B cell (primary cell): ENCODE measurements around the gene CHST11. TPM values are rescaled to one million over a fixed set of nuclear protein-coding genes. Genes with fewer than 3 reads are reported as not detected.

Experiments
- ATAC-seq: fragments of 200-7000 bp; cut with Tn5 transposase; one replicate; pipeline ENCODE4 v1.10.0; 2021; ENCODE audit warnings: low read depth, mild to moderate bottlenecking, moderate number of reproducible peaks, moderate library complexity
- CTCF ChIA-PET: fragments of 350-600 bp; sonication (Branson Sonifier 250); formaldehyde crosslinking; loops from one replicate; lab custom pipeline; 2021; ENCODE audit warnings: antibody characterized with exemption, inconsistent platforms; lab: Charles Lee
- POLR2A ChIA-PET: fragments of 350-600 bp; sonication (Branson Sonifier 250); formaldehyde crosslinking; loops from one replicate; lab custom pipeline; 2021; ENCODE audit warnings: antibody characterized with exemption; lab: Charles Lee
- DNase-seq: peaks from one replicate; pipeline ENCODE4 v3.0.0; 2013
- H2AFZ ChIP-seq: 2 replicates; pipeline ENCODE4 v1.6.1; 2012; ENCODE audit warnings: mild to moderate bottlenecking, low read depth, low read length; ENCODE audit not compliant: insufficient read depth, poor library complexity, severe bottlenecking
- H3K27ac ChIP-seq, 2 donors: 1 replicate in 1 of 2; 2 replicates in 1 of 2; pipeline ENCODE4 v1.5.1; 2012 to 2013; ENCODE audit warnings: low read length in 2 of 2, mild to moderate bottlenecking in 2 of 2, moderate library complexity in 1 of 2
- H3K27me3 ChIP-seq, 4 experiments: fragments of 200-600 bp in 1 of 4; sonication (generic) in 1 of 4; replicated peaks in 1 of 4; 1 replicate in 2 of 4; 2 replicates in 2 of 4; pipeline versions ENCODE4 v1.6.1 to v1.7.0; 2013 to 2016; ENCODE audit warnings: low read length in 3 of 4, mild to moderate bottlenecking in 2 of 4, mixed read lengths in 1 of 4, moderate library complexity in 1 of 4; ENCODE audit not compliant: insufficient read depth in 4 of 4, control insufficient read depth in 3 of 4; ENCODE audit errors: control extremely low read depth in 1 of 4
- H3K36me3 ChIP-seq, 2 experiments: replicated peaks in 1 of 2; 1 replicate in 1 of 2; 2 replicates in 1 of 2; pipeline versions ENCODE4 v1.6.1 to v1.7.1; 2013; ENCODE audit warnings: low read length in 1 of 2; ENCODE audit not compliant: insufficient read depth in 2 of 2, control insufficient read depth in 1 of 2; ENCODE audit errors: control extremely low read depth in 1 of 2, extremely low read depth in 1 of 2
- H3K4me1 ChIP-seq, 2 donors: fragments of 200-600 bp in 1 of 2; sonication (generic) in 1 of 2; 1 replicate in 1 of 2; 2 replicates in 1 of 2; pipeline versions ENCODE4 v1.5.1 to v1.6.1; 2013 to 2017; ENCODE audit warnings: low read length in 2 of 2; ENCODE audit not compliant: control insufficient read depth in 2 of 2, insufficient read depth in 2 of 2
- H3K4me2 ChIP-seq: replicated peaks from 2 replicates; pipeline ENCODE3; 2012; ENCODE audit warnings: mild to moderate bottlenecking, low read depth, low read length; ENCODE audit not compliant: poor library complexity, severe bottlenecking
- H3K4me3 ChIP-seq, 5 experiments: fragments of 200-600 bp in 1 of 5; sonication (generic) in 1 of 5; 1 replicate in 3 of 5; 2 replicates in 2 of 5; pipeline versions ENCODE4 v1.5.1 to v1.7.0; 2011 to 2016; ENCODE audit warnings: low read length in 4 of 5, mild to moderate bottlenecking in 4 of 5, low read depth in 2 of 5, control low read depth in 1 of 5, moderate library complexity in 1 of 5; ENCODE audit not compliant: insufficient read depth in 1 of 5; ENCODE audit errors: control extremely low read depth in 1 of 5, extremely low read depth in 1 of 5
- H3K79me2 ChIP-seq: fragments of 200-600 bp; sonication (generic); one replicate; pipeline ENCODE4 v1.6.0; 2016; ENCODE audit warnings: low read length; ENCODE audit not compliant: control insufficient read depth, insufficient read depth
- H3K9ac ChIP-seq: fragments of 200-600 bp; sonication (generic); 2 replicates; pipeline ENCODE4 v1.6.1; 2017; ENCODE audit warnings: mild to moderate bottlenecking, low read length, moderate library complexity
- H3K9me3 ChIP-seq, 3 donors: one replicate each; pipeline versions ENCODE4 v1.6.1 to v1.7.1; 2013; ENCODE audit warnings: low read length in 2 of 3; ENCODE audit not compliant: control insufficient read depth in 2 of 3, insufficient read depth in 1 of 3; ENCODE audit errors: control extremely low read depth in 1 of 3
- H4K20me1 ChIP-seq: 2 replicates; pipeline ENCODE4 v1.6.0; 2012; ENCODE audit warnings: mild to moderate bottlenecking, low read length; ENCODE audit not compliant: insufficient read depth, control insufficient read depth, poor library complexity, severe bottlenecking
- H3K27ac Mint-ChIP-seq: one replicate; pipeline ENCODE4 v1.8.0; 2021; ENCODE audit warnings: mixed read lengths
- H3K27me3 Mint-ChIP-seq: one replicate; pipeline ENCODE4 v1.8.0; 2021; ENCODE audit warnings: mixed read lengths
- H3K4me1 Mint-ChIP-seq: one replicate; pipeline ENCODE4 v1.8.0; 2021; ENCODE audit warnings: mixed read lengths
- H3K4me3 Mint-ChIP-seq: one replicate; pipeline ENCODE4 v1.8.0; 2021; ENCODE audit warnings: mixed read lengths
- H3K9me3 Mint-ChIP-seq: one replicate; pipeline ENCODE4 v1.8.0; 2022; ENCODE audit warnings: mixed read lengths; ENCODE audit not compliant: insufficient read depth
- EZH2 ChIP-seq: IDR thresholded peaks from 2 replicates; pipeline ENCODE4 v1.6.1; 2012; ENCODE audit warnings: borderline replicate concordance, low read depth, mild to moderate bottlenecking, moderate library complexity, low read length; ENCODE audit not compliant: insufficient read depth, poor library complexity, severe bottlenecking
- WGBS: methylation state at CpG from one replicate; pipeline ENCODE4 v1.1.5; 2013; ENCODE audit warnings: missing lambda C conversion rate; ENCODE audit not compliant: insufficient coverage; 5-methylcytosine and 5-hydroxymethylcytosine counted together
- intact Hi-C: fragments of 100-400 bp; cut with micrococcal nuclease; formaldehyde crosslinking; loops from one replicate; pipeline ENCODE4 v1.10.0; 2022
- polyA plus RNA-seq: library from polyadenylated mRNA; depleted of rRNA; stranded (reverse); fragments of >200 nt; gene quantifications from 2 replicates; pipeline ENCODE4 v1.2.3, GENCODE V29; 2012
- total RNA-seq, 2 donors: library from RNA; stranded (reverse); fragments of 120-200 nt in 1 of 2; gene quantifications; 1 replicate in 1 of 2; 2 replicates in 1 of 2; pipeline versions ENCODE4 v1.2.3 to v1.2.4, GENCODE V29; 2013 to 2022
- TF ChIP-seq, protein P1 (sequence below): fragments of 200-600 bp; IDR thresholded peaks from one replicate; pipeline ENCODE4 v1.8.0; 2022; ENCODE audit warnings: antibody characterized with exemption, mild to moderate bottlenecking

CHST11 gene
- total and polyA plus RNA-seq, 2 donors (not counting 1 experiment from before 2014, with no cell fraction given) = 46.3 to 152 TPM

DNA sequence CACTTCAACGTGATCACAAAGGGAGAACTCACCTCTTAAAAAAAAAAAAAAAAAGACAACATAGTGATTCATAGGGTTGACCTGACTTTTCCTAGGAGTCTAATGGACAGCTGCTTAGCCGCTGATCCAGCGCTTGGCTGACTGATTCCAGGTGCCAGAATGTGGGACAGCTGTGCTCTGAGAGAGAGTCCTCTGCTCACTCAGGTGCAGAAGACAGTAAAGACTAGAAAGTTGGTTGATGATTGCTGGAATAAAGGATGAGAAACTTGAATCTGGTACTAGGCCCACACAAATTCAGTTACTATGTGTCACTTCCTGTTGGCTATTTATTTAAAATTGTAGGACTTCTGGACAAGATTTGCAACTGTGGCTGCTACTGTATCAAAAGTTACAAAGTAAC, 229.4 kb downstream of the CHST11 start:
- no peaks in the 10 kb centered on the region for H3K9me3 ChIP-seq
- H3K27ac ChIP-seq = no peak overlapping the region
- intact Hi-C loops = loop anchor here (5.0 to 10.0 kb wide), 2 partner anchors 36 to 269 kb away; partner anchors contain the start of gene SLC41A2
- ATAC-seq (no peak), DNase-seq (no peak)
- no peak overlapping the region for H3K9ac ChIP-seq
- no peak overlapping the region for H3K27ac Mint-ChIP-seq
- H3K4me3 ChIP-seq = no peak overlapping the region
- peaks cover 43 to 46% of the 10 kb centered on the region in 2 donors for H3K4me1 ChIP-seq
- H3K9me3 Mint-ChIP-seq = no peaks in the 10 kb centered on the region
- no peak overlapping the region for H3K4me3 Mint-ChIP-seq
- no peak overlapping the region for H2AFZ ChIP-seq
- H3K27me3 Mint-ChIP-seq = no peaks in the 10 kb centered on the region
- H3K4me1 Mint-ChIP-seq = peaks cover 67% of the 10 kb centered on the region
- peaks cover 90% of the 10 kb centered on the region for H3K79me2 ChIP-seq
- ChIA-PET CTCF (interaction anchor here (0.7 to 0.8 kb wide), 3 partner anchors 8 to 13 kb away, joined by 3 read pairs; no protein-coding TSS in a partner anchor), POLR2A (no interaction called here)
- H4K20me1 ChIP-seq = peaks cover 29% of the 10 kb centered on the region
- WGBS = 100% methylated on average over 2 of the region's 3 CpGs
- H3K27me3 ChIP-seq = no peaks in the 10 kb centered on the region
- no peak overlapping the region for H3K4me2 ChIP-seq
- TF ChIP-seq EZH2 = no peak
- TF ChIP-seq, protein P1, sequence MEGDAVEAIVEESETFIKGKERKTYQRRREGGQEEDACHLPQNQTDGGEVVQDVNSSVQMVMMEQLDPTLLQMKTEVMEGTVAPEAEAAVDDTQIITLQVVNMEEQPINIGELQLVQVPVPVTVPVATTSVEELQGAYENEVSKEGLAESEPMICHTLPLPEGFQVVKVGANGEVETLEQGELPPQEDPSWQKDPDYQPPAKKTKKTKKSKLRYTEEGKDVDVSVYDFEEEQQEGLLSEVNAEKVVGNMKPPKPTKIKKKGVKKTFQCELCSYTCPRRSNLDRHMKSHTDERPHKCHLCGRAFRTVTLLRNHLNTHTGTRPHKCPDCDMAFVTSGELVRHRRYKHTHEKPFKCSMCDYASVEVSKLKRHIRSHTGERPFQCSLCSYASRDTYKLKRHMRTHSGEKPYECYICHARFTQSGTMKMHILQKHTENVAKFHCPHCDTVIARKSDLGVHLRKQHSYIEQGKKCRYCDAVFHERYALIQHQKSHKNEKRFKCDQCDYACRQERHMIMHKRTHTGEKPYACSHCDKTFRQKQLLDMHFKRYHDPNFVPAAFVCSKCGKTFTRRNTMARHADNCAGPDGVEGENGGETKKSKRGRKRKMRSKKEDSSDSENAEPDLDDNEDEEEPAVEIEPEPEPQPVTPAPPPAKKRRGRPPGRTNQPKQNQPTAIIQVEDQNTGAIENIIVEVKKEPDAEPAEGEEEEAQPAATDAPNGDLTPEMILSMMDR = no peak
- H3K36me3 ChIP-seq = no peaks in the 10 kb centered on the region

DNA sequence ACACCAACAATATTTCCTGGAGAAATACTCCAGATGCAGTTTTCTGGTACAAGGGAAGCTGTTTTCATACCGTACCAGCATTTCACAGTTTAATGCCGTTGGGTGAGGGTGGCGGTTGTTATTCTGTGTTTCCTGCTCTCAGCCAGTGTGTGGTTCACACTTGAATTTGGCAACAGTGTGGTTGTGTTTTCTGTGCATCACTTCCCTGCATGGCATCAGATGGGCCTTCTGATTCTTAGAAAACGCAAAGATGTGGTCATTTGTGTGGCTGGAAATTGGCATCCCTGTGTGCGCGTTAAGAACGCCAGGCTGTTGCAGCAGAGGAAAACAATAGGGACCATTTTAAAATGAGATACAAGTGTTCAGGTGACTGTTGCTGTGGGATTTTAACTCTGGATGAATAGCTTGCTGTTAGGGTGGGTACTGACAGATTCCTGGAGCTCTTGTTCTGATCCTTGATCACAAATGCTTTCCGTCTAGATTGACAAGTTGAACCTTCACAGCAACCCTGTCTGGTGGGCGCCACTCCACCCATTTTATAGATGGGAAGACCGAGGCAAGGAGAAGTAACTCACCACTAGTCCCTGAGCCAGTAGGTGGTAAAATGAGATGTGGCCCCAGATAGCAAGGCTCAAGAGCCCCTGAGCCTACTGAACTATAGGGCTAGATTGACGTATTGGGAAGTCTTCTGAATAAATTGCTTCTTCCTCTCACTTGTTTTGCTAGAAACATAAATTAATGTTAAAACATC, 231.2 kb downstream of the CHST11 start:
- H3K4me3 ChIP-seq = no peak overlapping the region
- DNase-seq (no peak), ATAC-seq (no peak)
- 25% methylated on average over 6 of the region's 11 CpGs for WGBS
- H4K20me1 ChIP-seq = peaks cover 36% of the 10 kb centered on the region
- H3K4me1 ChIP-seq = peaks cover 46 to 51% of the 10 kb centered on the region in 2 donors
- Mint-ChIP-seq H3K4me3 (no peak overlapping the region), H3K9me3 (no peaks in the 10 kb centered on the region), H3K27me3 (no peaks in the 10 kb centered on the region), H3K27ac (no peak overlapping the region), H3K4me1 (peaks cover 69% of the 10 kb centered on the region)
- H3K27ac ChIP-seq = no peak overlapping the region
- H3K9me3 ChIP-seq = no peaks in the 10 kb centered on the region
- no peak overlapping the region for H2AFZ ChIP-seq
- POLR2A ChIA-PET = no interaction called here
- intact Hi-C loops = loop anchor here (5.0 to 10.0 kb wide), 2 partner anchors 34 to 267 kb away; partner anchors contain the start of gene SLC41A2
- no peaks in the 10 kb centered on the region for H3K27me3 ChIP-seq
- no peaks in the 10 kb centered on the region for H3K36me3 ChIP-seq
- H3K79me2 ChIP-seq = peaks cover 88% of the 10 kb centered on the region
- H3K9ac ChIP-seq = no peak overlapping the region
- peak overlapping the region; percentile 35 for H3K4me2 ChIP-seq
- CTCF ChIA-PET = interaction anchor here (1.7 kb wide), 1 partner anchor 306 kb away, joined by 6 read pairs; no protein-coding TSS in a partner anchor
- TF ChIP-seq EZH2 = no peak
- TF ChIP-seq, protein P1 = no peak
